Small intestine (tissue), 7 donors: ENCODE data around the gene HS3ST1. TPM values are rescaled to one million over a fixed set of nuclear protein-coding genes. Genes with fewer than 3 reads are reported as not detected.
A peak's percentile ranks its signal among the peaks of the same experiment; 100 is the strongest.

Experiments used
- DNase-seq, 2 donors: peaks; one replicate each; pipeline versions ENCODE4 v3.0.0 to v3.0.0-alpha.2; 2013
- FAIRE-seq: peaks from 2 replicates; lab custom pipeline; 2012; peaks lifted over from hg19 to GRCh38; lab: Jason Lieb, UNC
- H3K27ac ChIP-seq, 3 donors: one replicate each; pipeline ENCODE4 v1.5.1; 2013; ENCODE audit warnings: low read length in 2 of 3, mild to moderate bottlenecking in 2 of 3, control low read depth in 1 of 3, inconsistent platforms in 1 of 3, low read depth in 1 of 3, moderate library complexity in 1 of 3
- H3K27me3 ChIP-seq, 3 donors: one replicate each; pipeline ENCODE4 v1.6.1; 2013; ENCODE audit warnings: low read length in 3 of 3, inconsistent platforms in 1 of 3; ENCODE audit not compliant: control insufficient read depth in 3 of 3, insufficient read depth in 3 of 3
- H3K36me3 ChIP-seq, 3 donors: one replicate each; pipeline ENCODE4 v1.6.1; 2013; ENCODE audit warnings: low read length in 3 of 3, inconsistent platforms in 1 of 3, low read depth in 1 of 3, mild to moderate bottlenecking in 1 of 3, moderate library complexity in 1 of 3; ENCODE audit not compliant: control insufficient read depth in 3 of 3, insufficient read depth in 2 of 3
- H3K4me1 ChIP-seq, 3 donors: one replicate each; pipeline ENCODE4 v1.6.1; 2013; ENCODE audit warnings: low read length in 2 of 3, inconsistent platforms in 1 of 3, low read depth in 1 of 3, mild to moderate bottlenecking in 1 of 3, moderate library complexity in 1 of 3; ENCODE audit not compliant: control insufficient read depth in 3 of 3, insufficient read depth in 2 of 3
- H3K4me3 ChIP-seq, 3 donors: one replicate each; pipeline ENCODE4 v1.5.1; 2013; ENCODE audit warnings: low read length in 3 of 3, control low read depth in 1 of 3, inconsistent platforms in 1 of 3, low read depth in 1 of 3, mild to moderate bottlenecking in 1 of 3, moderate library complexity in 1 of 3
- H3K9me3 ChIP-seq, 2 donors: one replicate each; pipeline ENCODE4 v1.6.1; 2013; ENCODE audit warnings: low read depth in 1 of 2, low read length in 1 of 2; ENCODE audit not compliant: control insufficient read depth in 2 of 2, insufficient read depth in 1 of 2
- whole genome bisulfite sequencing, 3 donors: extraction: QIAGEN DNeasy Blood & Tissue Kit; methylation state at CpG; one replicate each; pipeline ENCODE4 v1.1.7; 2013; 5-methylcytosine and 5-hydroxymethylcytosine counted together
- polyA plus RNA-seq, 4 donors: library from polyadenylated mRNA; stranded (reverse) in 3 of 4; unstranded in 1 of 4; fragments of 200-250 nt in 3 of 4; fragments of 120-200 nt in 1 of 4; gene quantifications; one replicate each; pipeline versions ENCODE4 v1.2.1 to v1.2.3, GENCODE V29; 2013
- donor health status: healthy with polysubstance abuse.
- donor health status: control.
- donor health status: control.
- donor health status: Bipolar disorder and iron deficiency.
- donor health status: healthy.

Gene HS3ST1
- polyA plus RNA-seq, 4 donors, result 1.1 to 5.1 (median 1.1) TPM

- 76 to 89% (median 88%) methylated on average over 8 of the region's 8 CpGs for WGBS, 3 donors
- Histone ChIP-seq H3K4me3 (no peak overlapping the region), H3K9me3 (no peaks in the 10 kb centered on the region), H3K36me3 (no peaks in the 10 kb centered on the region), H3K27ac (no peak overlapping the region), H3K4me1 (peaks cover 0 to 6% (median 0%) of the 10 kb centered on the region in 3 donors), H3K27me3 (no peaks in the 10 kb centered on the region)
- no peak for FAIRE-seq
- DNase-seq, result no peak
Measured at GRCh38 chr4:11469650-11470437, 41.1 kb upstream of the HS3ST1 start.

GRCh38 chr4:11468901-11469300 lies 40.2 kb upstream of the HS3ST1 start:
- Histone ChIP-seq H3K4me3 (no peak overlapping the region), H3K36me3 (no peaks in the 10 kb centered on the region), H3K4me1 (peaks cover 0 to 6% (median 0%) of the 10 kb centered on the region in 3 donors), H3K27me3 (no peaks in the 10 kb centered on the region), H3K27ac (no peak overlapping the region), H3K9me3 (no peaks in the 10 kb centered on the region)
- no peak for DNase-seq
- FAIRE-seq, result no peak
- WGBS, 3 donors, result 57 to 76% (median 61%) methylated on average over 4 of the region's 4 CpGs

GRCh38 chr4:11467931-11468330 lies 39.2 kb upstream of the HS3ST1 start:
- Histone ChIP-seq H3K4me1 (peaks cover 0 to 6% (median 0%) of the 10 kb centered on the region in 3 donors), H3K9me3 (no peaks in the 10 kb centered on the region), H3K36me3 (no peaks in the 10 kb centered on the region), H3K27me3 (no peaks in the 10 kb centered on the region), H3K27ac (no peak overlapping the region), H3K4me3 (no peak overlapping the region)
- 39 to 57% (median 55%) methylated on average over 2 of the region's 2 CpGs for WGBS, 3 donors
- FAIRE-seq (no peak), DNase-seq (no peak)

GRCh38 chr4:11463707-11464106 lies 35.0 kb upstream of the HS3ST1 start:
- no peaks in the 10 kb centered on the region for H3K27me3 ChIP-seq
- H3K4me1 ChIP-seq, result no peaks in the 10 kb centered on the region
- no peak for DNase-seq
- no peak overlapping the region for H3K4me3 ChIP-seq
- FAIRE-seq, result no peak
- H3K9me3 ChIP-seq, result peaks cover 0 to 8% of the 10 kb centered on the region in 2 donors
- WGBS, 3 donors, result 84 to 100% (median 97%) methylated on average over 1 of the region's 1 CpG
- H3K27ac ChIP-seq, result no peak overlapping the region
- no peaks in the 10 kb centered on the region for H3K36me3 ChIP-seq

GRCh38 chr4:11456401-11456800 lies 27.7 kb upstream of the HS3ST1 start:
- H3K36me3 ChIP-seq, result no peaks in the 10 kb centered on the region
- H3K9me3 ChIP-seq, result peaks cover 0 to 8% of the 10 kb centered on the region in 2 donors
- DNase-seq (peak; percentile 54 to 70), FAIRE-seq (no peak)
- 14 to 46% (median 33%) methylated on average over 1 of the region's 1 CpG for WGBS, 3 donors
- H3K4me1 ChIP-seq, result peaks cover 0 to 9% (median 0%) of the 10 kb centered on the region in 3 donors
- H3K4me3 ChIP-seq, result no peak overlapping the region
- no peaks in the 10 kb centered on the region for H3K27me3 ChIP-seq
- no peak overlapping the region for H3K27ac ChIP-seq

GRCh38 chr4:11455201-11455835 lies 26.6 kb upstream of the HS3ST1 start:
- WGBS, 3 donors, result 13 to 37% (median 25%) methylated on average over 5 of the region's 5 CpGs
- H3K27ac ChIP-seq, result peak overlapping the region; percentile 8 to 83 (median 44)
- H3K36me3 ChIP-seq, result no peaks in the 10 kb centered on the region
- peaks cover 0 to 9% (median 0%) of the 10 kb centered on the region in 3 donors for H3K4me1 ChIP-seq
- DNase-seq, result peak; percentile 45
- no peak overlapping the region for H3K4me3 ChIP-seq
- H3K27me3 ChIP-seq, result no peaks in the 10 kb centered on the region
- FAIRE-seq, result no peak
- H3K9me3 ChIP-seq, result peaks cover 0 to 8% of the 10 kb centered on the region in 2 donors

- FAIRE-seq, result no peak
Measured at GRCh38 chr4:11451716-11452115, 23.0 kb upstream of the HS3ST1 start.

GRCh38 chr4:11446155-11446811 lies 17.6 kb upstream of the HS3ST1 start:
- H3K9me3 ChIP-seq, result no peaks in the 10 kb centered on the region
- H3K36me3 ChIP-seq, result no peaks in the 10 kb centered on the region
- DNase-seq, result no peak
- no peak overlapping the region for H3K27ac ChIP-seq
- FAIRE-seq, result no peak
- no peaks in the 10 kb centered on the region for H3K27me3 ChIP-seq
- H3K4me3 ChIP-seq, result no peak overlapping the region
- H3K4me1 ChIP-seq, result no peaks in the 10 kb centered on the region

More at GRCh38 chr4:11451716-11452115, 23.0 kb upstream of the HS3ST1 start:
- Histone ChIP-seq H3K4me3 (no peak overlapping the region), H3K27me3 (no peaks in the 10 kb centered on the region), H3K36me3 (no peaks in the 10 kb centered on the region), H3K4me1 (peaks cover 0 to 6% (median 0%) of the 10 kb centered on the region in 3 donors), H3K27ac (no peak overlapping the region), H3K9me3 (no peaks in the 10 kb centered on the region)
- 88 to 91% (median 91%) methylated on average over 1 of the region's 1 CpG for WGBS, 3 donors
- DNase-seq, result no peak
